H1 (cell line): ENCODE results near the gene FOXO1.

Experiments
- CTCF ChIP-seq, 3 experiments: IDR thresholded peaks; 1 replicate in 2 of 3; 2 replicates in 1 of 3; pipeline versions ENCODE4 v1.5.1 to v1.6.1; 2011; ENCODE audit warnings: low read length in 3 of 3, mild to moderate bottlenecking in 3 of 3, inconsistent platforms in 2 of 3, low read depth in 1 of 3, moderate library complexity in 1 of 3; ENCODE audit not compliant: insufficient read depth in 1 of 3; ENCODE audit errors: control extremely low read depth in 1 of 3
- EGR1 ChIP-seq: IDR thresholded peaks from 2 replicates; pipeline ENCODE4 v1.6.1; 2011; ENCODE audit warnings: low read depth, low read length, borderline replicate concordance
- FOSL1 ChIP-seq: IDR thresholded peaks from 2 replicates; pipeline ENCODE4 v1.6.1; 2011; ENCODE audit warnings: mild to moderate bottlenecking, low read depth, low read length, moderate library complexity; ENCODE audit not compliant: insufficient read depth
- NRF1 ChIP-seq: IDR thresholded peaks from 2 replicates; pipeline ENCODE4 v1.6.1; 2011; ENCODE audit warnings: mild to moderate bottlenecking, low read depth, low read length, improper control_type of control experiment
- POLR2AphosphoS5 ChIP-seq: IDR thresholded peaks from 2 replicates; pipeline ENCODE4 v1.6.1; 2011; ENCODE audit warnings: low read depth, low read length
- SP1 ChIP-seq: IDR thresholded peaks from 2 replicates; pipeline ENCODE4 v1.6.1; 2011; ENCODE audit warnings: low read depth, low read length
- TF ChIP-seq, protein P1 (sequence below): IDR thresholded peaks from 2 replicates; pipeline ENCODE4 v1.6.1; 2011; ENCODE audit warnings: low read length, improper control_type of control experiment

GRCh38 chr13:40508127-40508526 is 158.3 kb downstream of the FOXO1 start:
- no peak for TF ChIP-seq SP1
- no peak for TF ChIP-seq EGR1
- no peak for TF ChIP-seq CTCF (IDR thresholded peaks at IDR 0.05; ENCODE audit: control extremely low read depth in 1 of 3, insufficient read depth in 1 of 3, low read depth in 1 of 3, low read length in 3 of 3)
- no peak for TF ChIP-seq NRF1
- TF ChIP-seq, protein P1, sequence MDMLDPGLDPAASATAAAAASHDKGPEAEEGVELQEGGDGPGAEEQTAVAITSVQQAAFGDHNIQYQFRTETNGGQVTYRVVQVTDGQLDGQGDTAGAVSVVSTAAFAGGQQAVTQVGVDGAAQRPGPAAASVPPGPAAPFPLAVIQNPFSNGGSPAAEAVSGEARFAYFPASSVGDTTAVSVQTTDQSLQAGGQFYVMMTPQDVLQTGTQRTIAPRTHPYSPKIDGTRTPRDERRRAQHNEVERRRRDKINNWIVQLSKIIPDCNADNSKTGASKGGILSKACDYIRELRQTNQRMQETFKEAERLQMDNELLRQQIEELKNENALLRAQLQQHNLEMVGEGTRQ: no peak
- TF ChIP-seq FOSL1: no peak
- TF ChIP-seq POLR2AphosphoS5: no peak
